ENCODE data around the gene FMR1.

Gene FMR1

GRCh38 chrX:147913570-147913969 is 1.9 kb downstream of the FMR1 start:
- in situ Hi-C loops (cut with MboI; ENCODE audit: low pct_unique_long_range_greater_than_20kb, low sequenced_read_pairs, unreplicated experiment): no loop called here
- TF ChIP-seq CTCF (IDR thresholded peaks at IDR 0.05; ENCODE audit: extremely low read depth, insufficient read depth, missing control alignments): no peak
- no peak for DNase-seq (ENCODE audit: low spot score)

- in situ Hi-C loops (cut with MboI; ENCODE audit: low pct_unique_long_range_greater_than_20kb, low sequenced_read_pairs, unreplicated experiment): no loop called here
- no peak for DNase-seq (ENCODE audit: low spot score)
- no peak for TF ChIP-seq CTCF (IDR thresholded peaks at IDR 0.05; ENCODE audit: extremely low read depth, insufficient read depth, missing control alignments)
Observed at GRCh38 chrX:147914591-147914990, 2.9 kb downstream of the FMR1 start.

DNA sequence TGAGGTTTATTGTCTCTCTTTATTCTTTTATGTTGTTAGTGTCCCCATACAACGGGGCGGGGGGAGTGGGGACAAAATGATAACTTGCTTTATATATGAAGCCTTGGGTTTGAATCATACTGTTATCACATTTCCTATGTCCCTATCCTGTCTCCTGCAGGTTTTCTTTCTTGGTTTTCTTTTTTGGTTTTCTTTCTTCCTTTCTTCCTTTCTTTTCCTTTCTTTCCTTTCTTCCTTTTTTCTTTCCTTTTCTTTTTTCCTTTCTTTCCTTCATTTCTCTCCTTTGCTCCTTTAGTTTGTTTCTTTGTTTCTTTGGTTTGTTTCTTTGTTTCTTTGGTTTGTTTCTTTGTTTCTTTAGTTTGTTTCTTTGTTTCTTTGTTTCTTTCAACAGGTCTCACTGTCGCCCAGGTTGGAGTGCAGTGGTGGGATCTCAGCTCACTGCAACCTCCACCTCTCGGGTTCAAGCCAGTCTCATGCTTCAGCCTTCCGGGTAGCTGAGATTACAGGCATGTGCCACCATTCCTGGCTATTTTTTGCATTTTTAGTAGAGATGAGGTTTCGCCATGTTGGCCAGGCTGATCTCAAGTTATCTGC is 4.8 kb downstream of the FMR1 start:
- TF ChIP-seq CTCF (IDR thresholded peaks at IDR 0.05; ENCODE audit: extremely low read depth, insufficient read depth, missing control alignments): no peak
- in situ Hi-C loops (cut with MboI; ENCODE audit: low pct_unique_long_range_greater_than_20kb, low sequenced_read_pairs, unreplicated experiment): no loop called here
- no peak for DNase-seq (ENCODE audit: low spot score)

GRCh38 chrX:147917700-147918695 is 6.3 kb downstream of the FMR1 start:
- peak; percentile 24 for DNase-seq (ENCODE audit: low spot score)
- no peak for TF ChIP-seq CTCF (IDR thresholded peaks at IDR 0.05; ENCODE audit: extremely low read depth, insufficient read depth, missing control alignments)
- in situ Hi-C loops (cut with MboI; ENCODE audit: low pct_unique_long_range_greater_than_20kb, low sequenced_read_pairs, unreplicated experiment): no loop called here

GRCh38 chrX:147920161-147920666 is 8.5 kb downstream of the FMR1 start:
- in situ Hi-C loops (cut with MboI; ENCODE audit: low pct_unique_long_range_greater_than_20kb, low sequenced_read_pairs, unreplicated experiment): no loop called here
- no peak for TF ChIP-seq CTCF (IDR thresholded peaks at IDR 0.05; ENCODE audit: extremely low read depth, insufficient read depth, missing control alignments)
- DNase-seq (ENCODE audit: low spot score): no peak

GRCh38 chrX:147923605-147924004 is 11.9 kb downstream of the FMR1 start:
- in situ Hi-C loops (cut with MboI; ENCODE audit: low pct_unique_long_range_greater_than_20kb, low sequenced_read_pairs, unreplicated experiment): no loop called here
- DNase-seq (ENCODE audit: low spot score): no peak
- TF ChIP-seq CTCF (IDR thresholded peaks at IDR 0.05; ENCODE audit: extremely low read depth, insufficient read depth, missing control alignments): no peak
